Epidermal melanocyte (primary cell): ENCODE data around the gene BOD1L1.

Experiments used
- DNase-seq: peaks from one replicate; pipeline ENCODE4 v3.0.0; 2011; ENCODE audit warnings: low spot score; ENCODE audit not compliant: insufficient read length

BOD1L1 gene

GRCh38 chr4:13527192-13527980 is 100.1 kb downstream of the BOD1L1 start:
- DNase-seq, result no peak

GRCh38 chr4:13526658-13527057 is 100.9 kb downstream of the BOD1L1 start:
- DNase-seq, result no peak

DNA sequence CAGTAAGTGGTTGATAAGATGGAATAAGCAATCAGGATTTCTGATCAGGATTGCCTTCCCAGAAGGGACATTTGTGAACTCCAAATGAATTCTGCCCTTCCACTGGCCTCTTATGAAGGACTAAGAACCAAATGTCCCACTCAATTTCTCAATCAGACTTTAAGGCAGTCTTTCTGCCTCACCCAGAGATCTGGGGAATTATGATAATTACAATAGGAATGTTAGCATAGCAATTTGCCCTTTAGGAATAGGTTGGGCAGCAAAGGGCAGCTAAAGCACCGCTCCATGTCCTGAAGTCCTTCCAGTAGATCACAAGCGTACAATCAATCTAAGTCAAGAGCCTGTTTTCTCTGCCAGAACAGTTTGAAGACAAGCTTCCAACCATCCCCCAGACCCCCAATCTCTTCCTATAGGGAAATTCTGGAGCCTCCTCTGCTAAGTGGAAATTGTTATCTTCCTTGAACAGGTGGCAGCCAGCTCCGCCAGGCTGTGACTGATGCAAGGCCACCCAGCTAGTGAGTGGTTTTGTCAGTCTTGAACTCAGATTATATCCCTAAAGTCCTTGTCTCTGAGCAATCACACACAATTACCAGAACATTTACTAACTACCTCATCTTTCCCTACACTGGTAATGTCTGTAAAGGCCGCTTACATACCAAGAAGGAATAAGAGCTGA is 101.8 kb downstream of the BOD1L1 start:
- DNase-seq, result no peak

GRCh38 chr4:13524504-13525243 is 102.9 kb downstream of the BOD1L1 start:
- DNase-seq, result no peak

DNA sequence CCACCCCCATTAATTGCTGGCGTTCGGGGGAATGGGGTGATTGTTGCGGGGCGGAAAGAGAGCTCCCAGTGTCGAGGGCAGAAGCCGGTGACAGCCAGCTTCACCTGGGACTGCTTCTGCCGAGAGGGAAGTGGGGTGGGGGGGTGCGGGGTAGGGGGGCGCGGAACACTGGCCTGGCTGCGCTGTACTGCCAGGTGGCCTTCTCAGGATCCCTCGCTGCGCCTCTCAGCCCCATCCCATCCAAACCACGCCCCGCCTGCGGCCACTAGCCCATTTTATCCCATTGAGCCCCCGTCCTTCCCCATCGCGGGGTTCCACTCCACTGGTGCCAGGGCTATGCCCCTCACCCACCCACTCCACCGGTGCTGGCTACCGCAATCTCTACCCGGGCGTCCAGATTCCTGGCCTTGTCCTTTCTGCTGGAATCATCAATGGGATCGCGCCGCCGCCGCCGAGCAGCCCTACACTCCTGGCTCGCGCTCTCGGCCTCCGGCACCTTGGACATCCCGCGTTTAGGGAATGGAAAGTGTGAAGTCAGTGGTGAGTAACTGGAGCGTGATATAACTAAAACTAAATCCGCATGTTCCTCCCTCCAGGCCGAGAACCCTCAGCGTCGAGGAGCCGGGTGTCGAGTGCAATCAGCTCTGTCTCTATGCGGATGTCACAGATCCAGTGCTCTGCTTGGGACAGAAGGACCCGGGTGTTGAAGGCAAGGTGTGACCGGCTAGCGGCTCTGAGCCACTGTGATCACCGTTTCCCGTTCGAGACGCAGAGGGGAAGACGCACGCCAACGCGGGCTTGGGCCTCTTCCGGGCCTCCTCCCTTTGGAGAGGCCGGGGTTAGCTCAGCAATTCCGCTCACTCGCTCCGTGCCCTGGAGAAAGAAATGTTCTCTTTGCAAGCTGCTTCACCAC is 103.7 kb downstream of the BOD1L1 start:
- DNase-seq, result no peak

DNA sequence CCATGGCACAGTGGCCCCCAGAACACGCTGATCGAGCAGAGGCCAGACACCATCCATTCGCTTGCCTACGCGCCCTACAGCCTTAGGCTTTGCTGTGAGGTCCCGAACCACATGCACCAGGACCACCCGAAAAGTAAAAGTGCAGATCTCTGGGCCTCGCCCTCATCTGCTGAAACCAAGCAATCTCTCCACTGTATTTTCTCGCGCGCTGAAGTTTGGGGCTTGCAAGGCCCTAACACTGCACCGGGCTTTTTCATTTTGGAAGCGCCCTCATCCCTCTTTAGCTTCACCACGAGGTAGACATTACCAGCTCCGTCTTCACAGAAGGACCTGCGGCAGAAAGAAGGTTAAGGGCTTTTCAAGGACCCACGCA is 104.4 kb downstream of the BOD1L1 start:
- DNase-seq, result no peak

DNA sequence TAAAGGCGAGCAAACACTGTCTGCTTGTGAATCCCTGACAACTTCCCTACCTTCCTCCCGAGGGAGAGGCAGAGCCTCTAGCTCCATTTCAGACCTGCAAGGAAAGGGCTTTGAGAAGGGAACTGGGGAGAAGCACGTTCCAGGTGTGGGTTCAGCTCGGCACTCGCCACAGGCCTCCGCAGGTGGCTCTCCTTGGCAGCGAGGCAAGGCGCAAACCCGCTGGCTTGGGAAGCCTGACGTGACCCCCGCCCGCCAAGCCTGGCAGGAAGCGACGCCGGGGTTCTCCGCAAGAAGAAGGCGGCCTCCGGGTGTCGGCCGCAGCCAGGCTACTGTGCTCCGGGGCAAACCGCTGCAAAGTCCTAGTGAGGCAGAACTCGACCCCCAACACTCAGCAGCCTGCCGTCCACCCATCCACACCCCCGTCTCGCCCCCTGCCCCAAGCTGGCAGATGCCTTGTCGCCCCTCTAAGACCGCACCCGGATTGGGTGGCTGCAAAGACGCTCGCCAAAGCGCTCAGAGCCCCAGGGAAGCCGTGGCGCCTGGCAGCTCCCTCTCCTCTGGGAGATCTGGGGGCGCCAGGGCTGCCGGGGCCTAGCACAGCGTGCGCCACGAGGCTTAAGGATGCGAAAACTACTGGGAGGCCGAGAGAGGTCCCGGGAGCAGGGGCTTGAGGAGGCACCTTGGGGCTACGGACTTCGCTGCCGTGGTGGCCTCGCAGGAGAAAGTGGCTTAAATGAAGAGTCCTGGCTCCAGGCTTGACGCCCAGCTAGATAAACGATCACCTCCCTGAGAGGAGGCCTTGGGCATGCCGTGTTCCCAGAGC is 105.0 kb downstream of the BOD1L1 start:
- DNase-seq, result no peak

- DNase-seq, result no peak
Measured at GRCh38 chr4:13521047-13521446, 106.5 kb downstream of the BOD1L1 start.
